NCI-H1694 (cell line): ENCODE data around the gene TSPO2.

Experiments used
- DNase-seq: peaks from one replicate; lab custom pipeline; 2025; lab: John Stamatoyannopoulos, UW

The TSPO2 gene

DNA sequence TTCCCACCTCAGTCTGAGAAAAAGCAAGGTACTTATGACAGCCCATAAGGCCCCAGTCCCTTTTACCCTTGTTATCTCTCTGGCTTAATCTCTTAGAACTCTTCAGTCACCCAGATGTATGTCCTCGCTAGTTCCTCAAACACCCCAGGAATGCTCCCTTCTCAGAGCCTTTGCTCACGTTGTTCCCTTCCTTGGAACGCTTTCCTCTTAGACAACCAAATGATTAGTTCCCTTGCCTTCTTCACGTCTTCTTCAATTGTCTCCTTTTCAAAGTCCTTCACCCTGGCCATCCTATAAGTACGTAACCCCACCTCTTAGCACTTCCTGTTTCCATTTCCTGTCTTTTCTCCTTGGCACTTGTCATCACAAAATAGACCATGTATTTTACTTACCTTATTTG is 9.6 kb downstream of the TSPO2 start:
- DNase-seq, result no peak

DNA sequence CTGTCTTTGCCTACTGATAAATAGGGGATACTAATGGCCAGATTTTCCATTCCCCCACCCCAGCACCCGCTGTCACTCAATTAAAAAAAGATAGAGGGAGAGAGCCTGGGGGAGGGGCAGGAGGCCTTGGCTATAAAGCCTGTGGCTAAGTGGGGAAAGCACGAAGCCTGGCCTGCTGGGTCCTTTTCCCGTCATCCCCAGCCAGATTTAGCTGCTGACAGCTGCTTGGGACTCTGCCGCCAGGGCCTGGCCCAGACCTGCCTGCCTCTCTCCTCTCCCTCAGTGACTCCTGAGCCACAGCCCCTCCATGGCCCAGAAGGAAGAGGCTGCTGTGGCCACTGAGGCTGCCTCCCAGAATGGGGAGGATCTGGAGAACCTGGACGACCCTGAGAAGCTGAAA is 10.8 kb downstream of the TSPO2 start, which contains the start of gene APOBEC2:
TSS of gene APOBEC2 (plus strand) at position 162 of the 400 bp plus-strand sequence. CDS start at position 308, 146 bp downstream.
- peak; percentile 17 for DNase-seq

DNA sequence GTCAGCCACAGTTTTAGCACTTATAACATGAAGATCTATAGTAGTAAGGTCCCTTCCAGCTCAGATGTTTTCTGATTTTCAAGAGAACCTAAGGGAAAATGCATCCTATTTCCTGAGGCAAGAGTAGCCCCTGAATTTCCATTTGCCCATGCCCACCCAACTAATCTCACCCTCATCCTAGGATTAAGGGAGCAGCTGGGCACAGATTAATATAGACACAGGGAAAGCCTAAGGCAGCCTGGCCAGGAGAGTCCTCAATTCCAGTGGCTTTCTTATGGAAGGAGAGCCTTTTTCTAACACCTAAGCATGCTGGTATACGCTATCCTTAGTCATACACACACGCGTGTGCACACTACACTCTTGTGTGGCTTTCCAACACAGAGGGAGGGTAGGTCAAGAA is 12.2 kb downstream of the TSPO2 start:
- no peak for DNase-seq

GRCh38 chr6:41055149-41055548 is 12.9 kb downstream of the TSPO2 start:
- DNase-seq, result peak; percentile 44

DNA sequence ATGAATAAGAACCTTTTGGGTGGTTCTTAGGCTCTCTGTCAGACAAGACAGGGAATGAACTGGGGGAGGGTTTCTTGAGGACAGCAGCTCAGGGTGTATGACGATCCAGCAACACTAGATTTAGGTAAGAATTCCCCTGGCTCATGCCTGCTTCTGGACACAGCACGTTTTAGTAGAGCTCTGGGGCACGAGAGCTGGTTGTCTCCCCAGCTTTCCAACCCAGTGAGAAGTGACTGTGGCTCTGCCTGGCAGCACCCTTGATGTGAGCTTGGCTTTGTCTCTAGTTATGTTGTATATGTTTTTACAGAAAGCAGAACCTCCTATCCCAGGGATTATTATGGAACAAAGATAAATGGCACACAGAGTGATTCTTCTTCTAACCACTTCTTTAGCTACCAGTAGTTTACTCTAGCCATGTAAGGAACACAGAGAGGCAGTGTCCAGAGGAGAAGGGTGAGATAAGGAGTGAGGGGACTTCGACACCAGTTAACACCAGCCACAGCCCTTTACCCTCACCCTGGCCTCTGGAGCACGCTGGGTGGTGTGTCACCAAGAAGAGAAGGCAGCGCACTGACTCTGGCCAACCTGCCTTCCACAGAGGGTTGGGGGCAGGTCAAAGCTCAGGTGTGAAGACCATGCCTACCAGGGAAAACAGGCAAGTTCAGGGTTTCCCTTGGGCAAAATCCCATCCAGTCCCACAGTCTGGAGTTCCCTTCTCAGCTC is 14.7 kb downstream of the TSPO2 start:
- no peak for DNase-seq

DNA sequence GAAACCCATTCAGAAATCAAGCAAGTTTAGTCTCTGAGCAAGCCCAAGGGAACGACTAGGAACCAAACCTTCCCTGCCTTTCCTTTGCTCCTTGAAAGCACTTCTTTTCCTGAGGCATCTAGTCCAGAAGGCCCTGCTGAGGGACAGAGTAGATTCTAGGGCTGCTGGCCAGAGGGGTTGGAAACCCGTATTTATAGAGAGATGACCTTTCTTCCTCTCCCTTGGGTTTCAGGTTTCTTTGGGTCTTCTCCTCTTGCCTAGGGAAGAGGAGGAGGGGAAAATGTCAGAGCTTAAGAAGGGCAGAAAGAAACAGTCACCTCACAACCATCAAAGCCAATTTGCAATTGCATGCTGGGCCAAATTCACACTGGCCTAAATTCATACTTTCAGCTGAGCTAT is 16.5 kb downstream of the TSPO2 start:
- no peak for DNase-seq

GRCh38 chr6:41059556-41059955 is 17.3 kb downstream of the TSPO2 start:
- no peak for DNase-seq

DNA sequence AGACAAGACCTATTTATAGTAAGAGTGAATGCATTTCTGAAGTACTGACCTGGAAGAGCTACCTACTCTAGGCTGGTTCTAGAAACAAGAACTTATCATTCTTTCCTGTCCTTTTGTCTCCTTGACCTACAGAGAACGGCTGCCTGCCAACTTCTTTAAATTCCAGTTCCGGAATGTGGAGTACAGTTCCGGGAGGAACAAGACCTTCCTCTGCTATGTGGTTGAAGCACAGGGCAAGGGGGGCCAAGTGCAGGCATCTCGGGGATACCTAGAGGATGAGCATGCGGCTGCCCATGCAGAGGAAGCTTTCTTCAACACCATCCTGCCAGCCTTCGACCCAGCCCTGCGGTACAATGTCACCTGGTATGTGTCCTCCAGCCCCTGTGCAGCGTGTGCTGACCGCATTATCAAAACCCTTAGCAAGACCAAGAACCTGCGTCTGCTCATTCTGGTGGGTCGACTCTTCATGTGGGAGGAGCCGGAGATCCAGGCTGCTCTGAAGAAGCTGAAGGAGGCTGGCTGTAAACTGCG is 19.0 kb downstream of the TSPO2 start:
- no peak for DNase-seq

- DNase-seq, result no peak
Observed at GRCh38 chr6:41062056-41062455, 19.8 kb downstream of the TSPO2 start.

GRCh38 chr6:41063884-41064285 is 21.6 kb downstream of the TSPO2 start:
- no peak for DNase-seq

- no peak for DNase-seq
Observed at GRCh38 chr6:41064841-41065240, 22.6 kb downstream of the TSPO2 start.

GRCh38 chr6:41065550-41066026 is 23.3 kb downstream of the TSPO2 start:
- no peak for DNase-seq

- peak; percentile 60 for DNase-seq
Observed at GRCh38 chr6:41066867-41067304, 24.6 kb downstream of the TSPO2 start.

DNA sequence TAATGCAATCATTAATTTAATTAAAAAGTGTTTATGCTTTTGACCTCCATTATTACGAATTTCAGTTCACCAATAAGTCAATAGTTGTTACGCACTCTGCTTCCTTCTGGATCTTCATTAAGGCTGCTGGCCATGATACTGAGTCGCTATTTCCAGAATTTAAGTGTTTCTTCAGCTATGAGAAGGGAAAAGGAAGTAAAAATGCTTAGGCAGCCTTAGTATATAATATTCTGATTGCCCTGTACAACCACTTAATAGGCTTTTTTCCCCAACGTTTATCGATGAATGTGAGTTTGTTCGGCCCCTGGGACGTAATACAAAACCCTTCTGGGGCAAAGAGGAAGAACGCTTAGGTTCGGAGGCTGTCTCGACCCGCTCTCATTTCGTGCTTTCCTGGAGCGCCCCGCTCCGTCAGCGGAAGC is 29.2 kb downstream of the TSPO2 start:
- no peak for DNase-seq

GRCh38 chr6:41071923-41072835 is 29.9 kb downstream of the TSPO2 start, which contains the start of gene OARD1:
Gene OARD1 (minus strand): TSS chr6:41072356. CDS start chr6:41071634, 722 bp downstream.
- peak; percentile 99 for DNase-seq

DNA sequence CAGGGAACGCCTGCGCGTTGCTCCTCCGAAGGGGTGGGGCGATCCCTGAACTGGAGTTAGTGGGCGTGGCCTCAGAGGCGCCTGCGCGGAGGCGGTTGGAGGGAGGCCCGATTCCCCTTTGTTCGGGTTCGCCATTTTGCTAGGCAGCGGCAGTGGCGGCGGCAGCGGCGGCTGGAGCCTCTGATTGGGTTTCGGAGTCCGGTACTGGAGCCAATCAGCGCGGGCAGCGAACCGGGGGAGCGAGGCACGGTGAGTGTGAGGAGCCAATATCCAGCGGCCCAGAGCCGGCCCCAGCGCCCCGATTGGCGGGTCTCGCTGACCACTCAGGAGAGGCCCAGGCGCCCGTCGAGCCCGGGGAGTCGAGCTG is 30.6 kb downstream of the TSPO2 start, which contains the start of gene NFYA:
TSS of gene NFYA (plus strand) at position 139 of the 367 bp plus-strand sequence. CDS start 6,116 bp downstream, outside the sequence.
- no peak for DNase-seq

GRCh38 chr6:41073203-41073967 is 31.1 kb downstream of the TSPO2 start:
- DNase-seq, result peak; percentile 47

DNA sequence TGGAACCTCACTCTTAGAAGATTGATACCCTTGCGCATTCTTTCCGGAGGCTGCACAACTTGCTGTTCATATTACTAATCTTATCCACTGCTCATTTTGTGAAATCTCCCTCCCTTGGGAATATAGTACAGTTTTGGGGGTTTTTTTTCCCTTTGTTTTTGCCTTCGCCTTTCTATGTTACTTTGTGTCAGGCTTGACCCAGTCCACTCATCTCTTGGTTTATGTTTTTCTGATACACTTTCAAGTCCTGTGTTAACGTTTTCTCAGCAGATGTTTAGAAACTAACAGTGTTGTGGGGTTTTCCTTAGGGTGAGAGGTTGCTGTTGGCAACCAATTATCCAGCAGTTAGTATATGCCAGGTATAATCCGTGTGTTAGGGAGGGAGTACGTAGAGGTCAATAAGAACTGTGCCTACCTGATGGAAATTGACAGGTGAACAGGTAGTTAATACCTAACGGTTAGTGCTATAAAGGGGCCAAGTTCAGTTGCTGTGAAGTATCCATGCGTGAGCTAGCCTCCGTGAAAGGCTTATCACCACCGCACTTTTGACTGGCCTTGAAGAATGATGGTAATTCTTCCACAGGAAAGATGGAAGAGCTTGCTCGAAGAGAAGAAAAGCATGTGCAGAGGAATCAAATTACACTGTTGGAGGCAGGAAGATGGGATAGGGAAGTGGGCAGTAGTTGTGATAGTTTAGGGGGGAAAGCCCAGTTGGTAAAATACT is 31.9 kb downstream of the TSPO2 start:
- no peak for DNase-seq

DNA sequence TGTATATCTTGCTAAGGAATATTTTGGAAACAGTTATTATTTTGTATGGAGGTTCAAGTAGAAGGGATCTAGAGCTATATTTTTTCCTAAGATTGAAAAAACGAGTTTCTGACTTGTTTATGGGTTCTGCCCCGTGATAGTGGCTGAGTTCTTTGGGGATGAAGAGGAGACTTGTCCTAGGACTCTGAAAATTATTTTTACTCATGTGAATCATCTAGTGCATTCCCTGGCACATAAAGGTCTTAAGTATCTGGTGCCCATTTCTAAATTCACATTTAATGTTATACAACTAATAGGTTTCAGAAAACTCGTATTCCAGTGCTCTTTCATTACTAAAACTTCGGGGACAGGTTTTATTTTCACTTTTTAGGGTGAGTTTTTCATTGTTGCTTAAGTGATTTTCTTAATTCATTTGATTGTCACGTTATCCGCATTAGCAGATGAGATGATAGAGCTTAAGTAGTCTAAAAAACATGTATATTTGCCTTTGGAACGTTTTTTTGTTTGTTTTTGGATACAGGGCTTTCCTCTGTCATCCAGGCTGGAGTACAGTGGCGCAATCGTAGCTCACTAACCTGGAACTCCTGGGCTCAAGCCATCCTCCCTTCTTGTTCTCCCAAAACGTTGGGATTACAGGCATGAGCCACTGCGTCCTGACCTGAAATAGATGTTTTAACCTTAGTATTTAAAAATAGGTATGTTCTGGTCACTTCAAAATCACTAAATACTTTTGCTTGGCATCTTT is 32.6 kb downstream of the TSPO2 start:
- no peak for DNase-seq
